Mucosa of stomach (tissue), 1 donor: ENCODE data around the gene NLN.
"Not testable (repeated sequence)": the region's sequence is repeated elsewhere in the genome, so short reads cannot be mapped to it uniquely, and the experiment has no call there.

Experiments used
- H3K27me3 ChIP-seq: one replicate; pipeline ENCODE4 v1.7.0; 2013; ENCODE audit warnings: mild to moderate bottlenecking, low read length; ENCODE audit not compliant: control insufficient read depth, insufficient read depth
- H3K36me3 ChIP-seq: one replicate; pipeline ENCODE4 v1.7.0; 2013; ENCODE audit warnings: low read length; ENCODE audit not compliant: control insufficient read depth, insufficient read depth
- H3K4me1 ChIP-seq: one replicate; pipeline ENCODE4 v1.7.0; 2013; ENCODE audit warnings: mild to moderate bottlenecking, low read length; ENCODE audit not compliant: control insufficient read depth, insufficient read depth
- H3K4me3 ChIP-seq: one replicate; pipeline ENCODE4 v1.7.0; 2013; ENCODE audit warnings: low read length
- H3K9ac ChIP-seq: one replicate; pipeline ENCODE4 v1.7.0; 2013; ENCODE audit warnings: mild to moderate bottlenecking, low read length, moderate library complexity
- H3K9me3 ChIP-seq: one replicate; pipeline ENCODE4 v1.7.0; 2013; ENCODE audit warnings: mild to moderate bottlenecking, low read length, moderate library complexity; ENCODE audit not compliant: control insufficient read depth
- donor health status: Pancreatic carcinoma.

NLN gene

GRCh38 chr5:65871776-65872175 lies 149.8 kb downstream of the NLN start:
- H3K9me3 ChIP-seq, H3K4me3 ChIP-seq, H3K9ac ChIP-seq, H3K4me1 ChIP-seq, H3K36me3 ChIP-seq: not testable (repeated sequence)
- peaks cover 18% of the 10 kb centered on the region for H3K27me3 ChIP-seq

DNA sequence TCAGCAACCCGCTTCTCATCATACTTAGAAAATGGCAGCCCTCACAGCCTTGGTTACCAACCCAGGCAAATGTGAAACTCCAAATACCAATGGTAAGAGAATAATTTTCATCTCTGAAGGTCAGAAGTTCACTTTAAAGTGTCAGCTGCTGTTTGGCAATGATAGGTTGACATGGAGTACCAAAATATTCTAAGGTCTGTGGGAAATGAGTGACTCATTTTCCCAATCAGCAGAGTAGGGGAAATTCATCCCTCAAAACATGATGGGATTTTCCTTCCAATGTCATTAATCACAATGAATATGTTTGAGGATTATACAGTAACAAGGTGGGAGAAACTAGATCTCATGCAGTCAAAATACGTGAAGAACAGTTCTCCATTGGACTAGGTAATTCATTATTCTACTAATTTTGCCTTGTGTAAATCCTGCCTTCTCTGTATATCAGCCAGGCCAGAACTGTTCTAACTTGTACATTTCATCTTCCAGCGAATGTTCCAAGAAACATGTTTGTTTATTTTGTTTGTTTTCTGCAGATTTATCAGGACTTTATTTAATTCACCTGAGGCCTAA lies 151.3 kb downstream of the NLN start:
- no peak overlapping the region for H3K4me3 ChIP-seq
- no peaks in the 10 kb centered on the region for H3K4me1 ChIP-seq
- H3K36me3 ChIP-seq, result no peaks in the 10 kb centered on the region
- peaks cover 20% of the 10 kb centered on the region for H3K27me3 ChIP-seq
- H3K9me3 ChIP-seq, result no peaks in the 10 kb centered on the region
- no peak overlapping the region for H3K9ac ChIP-seq

DNA sequence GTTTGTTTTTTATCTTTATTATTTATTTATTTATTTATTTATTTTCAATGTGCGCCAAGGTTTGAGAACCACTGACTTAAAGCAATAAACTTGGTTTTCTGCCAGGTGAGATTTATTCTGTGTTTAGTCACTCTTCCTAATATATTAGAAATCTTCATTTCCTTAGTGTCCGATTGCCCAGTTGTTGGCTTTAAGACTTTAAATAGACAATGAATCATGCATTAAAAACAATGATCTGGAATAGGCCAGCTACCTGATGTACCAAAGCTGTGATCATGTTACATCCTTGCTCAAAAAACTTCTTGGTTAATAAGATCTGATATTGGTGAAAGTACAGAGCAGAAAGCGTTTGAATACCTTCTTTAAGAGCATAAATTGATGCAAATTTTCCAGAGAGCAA lies 152.2 kb downstream of the NLN start:
- H3K36me3 ChIP-seq, result no peaks in the 10 kb centered on the region
- H3K27me3 ChIP-seq, result peaks cover 20% of the 10 kb centered on the region
- H3K4me3 ChIP-seq, result no peak overlapping the region
- H3K4me1 ChIP-seq, result no peaks in the 10 kb centered on the region
- no peak overlapping the region for H3K9ac ChIP-seq
- H3K9me3 ChIP-seq, result no peaks in the 10 kb centered on the region

DNA sequence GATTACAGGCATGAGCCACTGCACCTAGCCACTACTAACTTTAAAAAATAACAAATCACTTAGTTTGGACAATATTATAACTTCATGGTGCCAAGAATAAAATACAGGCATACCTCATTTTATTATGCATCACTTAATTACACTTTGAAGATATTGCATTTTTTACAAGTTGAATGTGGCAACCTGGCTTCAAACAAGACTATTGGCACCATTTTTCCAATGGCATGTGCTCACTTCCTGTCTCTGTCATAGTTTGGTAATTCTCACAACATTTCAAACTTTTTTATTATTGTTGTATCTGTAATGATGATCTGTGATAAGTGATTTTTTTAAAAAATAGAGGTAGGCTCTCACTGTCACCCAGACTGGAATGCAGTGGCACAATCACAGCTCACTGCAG lies 154.5 kb downstream of the NLN start:
- H3K27me3 ChIP-seq, result peaks cover 14% of the 10 kb centered on the region
- no peaks in the 10 kb centered on the region for H3K4me1 ChIP-seq
- no peaks in the 10 kb centered on the region for H3K36me3 ChIP-seq
- no peaks in the 10 kb centered on the region for H3K9me3 ChIP-seq
- no peak overlapping the region for H3K9ac ChIP-seq
- H3K4me3 ChIP-seq, result no peak overlapping the region

DNA sequence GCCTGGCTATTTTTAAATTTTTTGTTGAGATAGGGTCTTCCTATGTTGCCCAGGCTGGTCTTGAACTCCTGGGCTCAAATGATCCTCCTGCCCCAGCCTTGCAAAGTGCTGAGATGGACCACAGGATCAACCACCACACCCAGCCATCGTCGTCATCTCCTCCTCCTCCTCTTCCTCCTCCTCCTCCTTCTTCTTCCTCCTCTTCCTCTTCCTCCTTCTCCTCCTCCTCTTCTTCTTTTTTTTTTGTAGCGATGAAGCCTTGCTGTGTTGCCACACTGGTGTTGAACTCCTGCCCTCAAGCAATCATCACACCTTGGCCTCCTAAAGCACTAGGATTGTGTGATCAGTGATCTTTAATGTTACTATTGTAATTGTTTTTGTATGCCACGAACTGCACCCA lies 155.0 kb downstream of the NLN start:
- Histone ChIP-seq H3K27me3 (peaks cover 11% of the 10 kb centered on the region), H3K4me1 (no peaks in the 10 kb centered on the region), H3K9me3 (no peaks in the 10 kb centered on the region), H3K9ac (no peak overlapping the region), H3K4me3 (no peak overlapping the region), H3K36me3 (no peaks in the 10 kb centered on the region)
